ENCODE data around the gene GIGYF1.
A peak's percentile ranks its signal among the peaks of the same experiment; 100 is the strongest.
"Not testable (repeated sequence)": the region's sequence is repeated elsewhere in the genome, so short reads cannot be mapped to it uniquely, and the experiment has no call there.

The GIGYF1 gene

GRCh38 chr7:100706672-100707311 lies 12.7 kb upstream of the GIGYF1 start:
- DNase-seq: no peak

- peak; percentile 98 for DNase-seq
These were observed 12.0 kb upstream of the GIGYF1 start, which contains the start of gene POP7 for GRCh38 chr7:100705753-100706671. TSS of gene POP7 (plus strand) at chr7:100706121. CDS start at chr7:100706831, 710 bp downstream.

- DNase-seq: peak; percentile 75
These were observed 11.3 kb upstream of the GIGYF1 start for GRCh38 chr7:100705320-100705752.

- not testable (repeated sequence) for DNase-seq
These were observed 7.0 kb upstream of the GIGYF1 start for GRCh38 chr7:100701089-100701488.

- no peak for DNase-seq
These were observed 5.0 kb upstream of the GIGYF1 start for GRCh38 chr7:100699018-100699417.

GRCh38 chr7:100696123-100696521 lies 2.1 kb upstream of the GIGYF1 start:
- no peak for DNase-seq

GRCh38 chr7:100693312-100694097 lies 545 bp downstream of the GIGYF1 start:
- DNase-seq: no peak

- DNase-seq: no peak
These were observed 1.5 kb downstream of the GIGYF1 start for GRCh38 chr7:100692578-100692961.

- DNase-seq: peak; percentile 86
These were observed 2.1 kb downstream of the GIGYF1 start for GRCh38 chr7:100691676-100692577.

- DNase-seq: no peak
These were observed 4.6 kb downstream of the GIGYF1 start for GRCh38 chr7:100689230-100690135.

GRCh38 chr7:100688326-100688860 lies 5.7 kb downstream of the GIGYF1 start:
- no peak for DNase-seq

- DNase-seq: no peak
These were observed 6.2 kb downstream of the GIGYF1 start for GRCh38 chr7:100687751-100688300.

GRCh38 chr7:100687261-100687660 lies 6.8 kb downstream of the GIGYF1 start:
- no peak for DNase-seq

GRCh38 chr7:100686822-100687211 lies 7.2 kb downstream of the GIGYF1 start:
- DNase-seq: no peak

GRCh38 chr7:100686201-100686821 lies 7.7 kb downstream of the GIGYF1 start:
- DNase-seq: no peak

GRCh38 chr7:100685631-100686145 lies 8.4 kb downstream of the GIGYF1 start:
- no peak for DNase-seq

- DNase-seq: no peak
These were observed 8.9 kb downstream of the GIGYF1 start for GRCh38 chr7:100685049-100685605.

- no peak for DNase-seq
These were observed 9.5 kb downstream of the GIGYF1 start for GRCh38 chr7:100684534-100685042.
